ENCODE data around the gene FOXL3. TPM values are rescaled to one million over a fixed set of nuclear protein-coding genes. Genes with fewer than 3 reads are reported as not detected.

The FOXL3 gene
- total and polyA plus RNA-seq, 4 donors, result not detected

DNA sequence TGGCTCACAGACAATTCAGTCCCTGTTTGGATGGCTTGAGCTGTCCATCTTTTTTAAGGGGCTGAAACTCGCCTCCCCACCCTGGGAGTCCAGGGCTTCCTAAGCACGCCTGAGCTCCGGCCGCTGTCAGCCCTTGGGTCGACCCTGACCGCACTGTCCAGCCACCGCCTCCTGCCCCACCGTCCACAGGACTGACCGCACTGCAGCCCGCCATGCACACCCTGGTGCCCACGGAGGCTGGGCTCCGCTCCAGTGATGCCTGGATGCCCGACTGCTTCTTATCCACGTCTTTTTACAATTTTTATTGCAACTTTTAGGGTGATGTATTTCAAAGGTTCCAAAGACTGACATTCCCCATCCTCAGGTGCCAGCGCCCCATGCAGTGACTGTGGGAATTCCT lies 39.4 kb upstream of the FOXL3 start:
- whole genome bisulfite sequencing, result 91% methylated on average over 15 of the region's 15 CpGs
- Histone ChIP-seq H3K9ac (ENCODE audit: low read depth in 1 of 2, low read length in 2 of 2) (no peak overlapping the region), H3K27ac (ENCODE audit: low read depth in 1 of 2, low read length in 2 of 2) (no peak overlapping the region), H3K27me3 (ENCODE audit: control insufficient read depth in 4 of 4, insufficient read depth in 4 of 4, low read length in 3 of 4) (no peaks in the 10 kb centered on the region), H3K4me1 (ENCODE audit: control insufficient read depth in 4 of 4, insufficient read depth in 4 of 4, low read length in 3 of 4) (peaks cover 0 to 1% (median 0%) of the 10 kb centered on the region in 4 donors), H3K9me3 (ENCODE audit: control insufficient read depth in 4 of 4, low read length in 3 of 4) (no peaks in the 10 kb centered on the region), H3K36me3 (ENCODE audit: control insufficient read depth in 4 of 4, insufficient read depth in 3 of 4, low read depth in 1 of 4, low read length in 3 of 4) (peaks cover 20 to 69% (median 39%) of the 10 kb centered on the region in 4 donors), H3K4me3 (ENCODE audit: low read depth in 1 of 3, low read length in 3 of 3) (no peak overlapping the region)
- DNase-seq (ENCODE audit: low spot score), result no peak
- no peak for TF ChIP-seq RXRA (IDR thresholded peaks at IDR 0.05)
- TF ChIP-seq SP1 (IDR thresholded peaks at IDR 0.05), result no peak
- TF ChIP-seq TAF1 (conservative IDR thresholded peaks at IDR 0.05), result no peak
- TF ChIP-seq YY1 (IDR thresholded peaks at IDR 0.05), result no peak
- TF ChIP-seq, protein P1, sequence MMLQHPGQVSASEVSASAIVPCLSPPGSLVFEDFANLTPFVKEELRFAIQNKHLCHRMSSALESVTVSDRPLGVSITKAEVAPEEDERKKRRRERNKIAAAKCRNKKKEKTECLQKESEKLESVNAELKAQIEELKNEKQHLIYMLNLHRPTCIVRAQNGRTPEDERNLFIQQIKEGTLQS (IDR thresholded peaks at IDR 0.05), result no peak
- TF ChIP-seq, protein P2, sequence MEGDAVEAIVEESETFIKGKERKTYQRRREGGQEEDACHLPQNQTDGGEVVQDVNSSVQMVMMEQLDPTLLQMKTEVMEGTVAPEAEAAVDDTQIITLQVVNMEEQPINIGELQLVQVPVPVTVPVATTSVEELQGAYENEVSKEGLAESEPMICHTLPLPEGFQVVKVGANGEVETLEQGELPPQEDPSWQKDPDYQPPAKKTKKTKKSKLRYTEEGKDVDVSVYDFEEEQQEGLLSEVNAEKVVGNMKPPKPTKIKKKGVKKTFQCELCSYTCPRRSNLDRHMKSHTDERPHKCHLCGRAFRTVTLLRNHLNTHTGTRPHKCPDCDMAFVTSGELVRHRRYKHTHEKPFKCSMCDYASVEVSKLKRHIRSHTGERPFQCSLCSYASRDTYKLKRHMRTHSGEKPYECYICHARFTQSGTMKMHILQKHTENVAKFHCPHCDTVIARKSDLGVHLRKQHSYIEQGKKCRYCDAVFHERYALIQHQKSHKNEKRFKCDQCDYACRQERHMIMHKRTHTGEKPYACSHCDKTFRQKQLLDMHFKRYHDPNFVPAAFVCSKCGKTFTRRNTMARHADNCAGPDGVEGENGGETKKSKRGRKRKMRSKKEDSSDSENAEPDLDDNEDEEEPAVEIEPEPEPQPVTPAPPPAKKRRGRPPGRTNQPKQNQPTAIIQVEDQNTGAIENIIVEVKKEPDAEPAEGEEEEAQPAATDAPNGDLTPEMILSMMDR (IDR thresholded peaks at IDR 0.05; ENCODE audit: low read depth, low read length, missing input control), result no peak
- no peak for TF ChIP-seq HNF4A (conservative IDR thresholded peaks at IDR 0.05)
- TF ChIP-seq JUND (IDR thresholded peaks at IDR 0.05), result no peak
- TF ChIP-seq NR2F2 (IDR thresholded peaks at IDR 0.05), result no peak
- TF ChIP-seq, protein P3, sequence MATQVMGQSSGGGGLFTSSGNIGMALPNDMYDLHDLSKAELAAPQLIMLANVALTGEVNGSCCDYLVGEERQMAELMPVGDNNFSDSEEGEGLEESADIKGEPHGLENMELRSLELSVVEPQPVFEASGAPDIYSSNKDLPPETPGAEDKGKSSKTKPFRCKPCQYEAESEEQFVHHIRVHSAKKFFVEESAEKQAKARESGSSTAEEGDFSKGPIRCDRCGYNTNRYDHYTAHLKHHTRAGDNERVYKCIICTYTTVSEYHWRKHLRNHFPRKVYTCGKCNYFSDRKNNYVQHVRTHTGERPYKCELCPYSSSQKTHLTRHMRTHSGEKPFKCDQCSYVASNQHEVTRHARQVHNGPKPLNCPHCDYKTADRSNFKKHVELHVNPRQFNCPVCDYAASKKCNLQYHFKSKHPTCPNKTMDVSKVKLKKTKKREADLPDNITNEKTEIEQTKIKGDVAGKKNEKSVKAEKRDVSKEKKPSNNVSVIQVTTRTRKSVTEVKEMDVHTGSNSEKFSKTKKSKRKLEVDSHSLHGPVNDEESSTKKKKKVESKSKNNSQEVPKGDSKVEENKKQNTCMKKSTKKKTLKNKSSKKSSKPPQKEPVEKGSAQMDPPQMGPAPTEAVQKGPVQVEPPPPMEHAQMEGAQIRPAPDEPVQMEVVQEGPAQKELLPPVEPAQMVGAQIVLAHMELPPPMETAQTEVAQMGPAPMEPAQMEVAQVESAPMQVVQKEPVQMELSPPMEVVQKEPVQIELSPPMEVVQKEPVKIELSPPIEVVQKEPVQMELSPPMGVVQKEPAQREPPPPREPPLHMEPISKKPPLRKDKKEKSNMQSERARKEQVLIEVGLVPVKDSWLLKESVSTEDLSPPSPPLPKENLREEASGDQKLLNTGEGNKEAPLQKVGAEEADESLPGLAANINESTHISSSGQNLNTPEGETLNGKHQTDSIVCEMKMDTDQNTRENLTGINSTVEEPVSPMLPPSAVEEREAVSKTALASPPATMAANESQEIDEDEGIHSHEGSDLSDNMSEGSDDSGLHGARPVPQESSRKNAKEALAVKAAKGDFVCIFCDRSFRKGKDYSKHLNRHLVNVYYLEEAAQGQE (IDR thresholded peaks at IDR 0.05), result no peak
- TF ChIP-seq, protein P4, sequence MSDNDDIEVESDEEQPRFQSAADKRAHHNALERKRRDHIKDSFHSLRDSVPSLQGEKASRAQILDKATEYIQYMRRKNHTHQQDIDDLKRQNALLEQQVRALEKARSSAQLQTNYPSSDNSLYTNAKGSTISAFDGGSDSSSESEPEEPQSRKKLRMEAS (IDR thresholded peaks at IDR 0.05), result no peak
- TF ChIP-seq, protein P5, sequence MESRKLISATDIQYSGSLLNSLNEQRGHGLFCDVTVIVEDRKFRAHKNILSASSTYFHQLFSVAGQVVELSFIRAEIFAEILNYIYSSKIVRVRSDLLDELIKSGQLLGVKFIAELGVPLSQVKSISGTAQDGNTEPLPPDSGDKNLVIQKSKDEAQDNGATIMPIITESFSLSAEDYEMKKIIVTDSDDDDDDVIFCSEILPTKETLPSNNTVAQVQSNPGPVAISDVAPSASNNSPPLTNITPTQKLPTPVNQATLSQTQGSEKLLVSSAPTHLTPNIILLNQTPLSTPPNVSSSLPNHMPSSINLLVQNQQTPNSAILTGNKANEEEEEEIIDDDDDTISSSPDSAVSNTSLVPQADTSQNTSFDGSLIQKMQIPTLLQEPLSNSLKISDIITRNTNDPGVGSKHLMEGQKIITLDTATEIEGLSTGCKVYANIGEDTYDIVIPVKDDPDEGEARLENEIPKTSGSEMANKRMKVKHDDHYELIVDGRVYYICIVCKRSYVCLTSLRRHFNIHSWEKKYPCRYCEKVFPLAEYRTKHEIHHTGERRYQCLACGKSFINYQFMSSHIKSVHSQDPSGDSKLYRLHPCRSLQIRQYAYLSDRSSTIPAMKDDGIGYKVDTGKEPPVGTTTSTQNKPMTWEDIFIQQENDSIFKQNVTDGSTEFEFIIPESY (IDR thresholded peaks at IDR 0.05), result no peak
- TF ChIP-seq RAD21 (IDR thresholded peaks at IDR 0.05), result no peak
- TF ChIP-seq FOXA2 (IDR thresholded peaks at IDR 0.05), result no peak
- TF ChIP-seq GABPA (IDR thresholded peaks at IDR 0.05 in 1 of 2, conservative IDR thresholded peaks at IDR 0.05 in 1 of 2), result no peak

DNA sequence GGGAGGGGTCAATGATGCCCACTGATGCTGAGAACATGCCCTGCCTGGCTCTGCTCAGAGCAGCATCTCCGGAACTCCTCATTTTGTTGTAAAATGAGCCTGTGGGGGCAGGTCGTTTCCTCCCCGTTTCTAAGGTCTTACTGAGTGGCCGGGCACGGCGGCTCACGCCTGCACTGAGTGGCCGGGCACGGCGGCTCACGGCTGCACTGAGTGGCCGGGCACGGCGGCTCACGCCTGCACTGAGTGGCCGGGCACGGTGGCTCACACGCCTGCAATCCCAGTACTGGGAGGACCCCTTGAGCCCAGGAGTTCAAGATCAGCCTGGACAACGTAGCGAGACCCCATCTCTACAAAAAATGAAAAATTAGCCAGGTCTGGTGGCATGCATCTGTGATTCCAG lies 39.0 kb upstream of the FOXL3 start:
- Histone ChIP-seq H3K27ac (ENCODE audit: low read depth in 1 of 2, low read length in 2 of 2) (no peak overlapping the region), H3K9me3 (ENCODE audit: control insufficient read depth in 4 of 4, low read length in 3 of 4) (no peaks in the 10 kb centered on the region), H3K36me3 (ENCODE audit: control insufficient read depth in 4 of 4, insufficient read depth in 3 of 4, low read depth in 1 of 4, low read length in 3 of 4) (peaks cover 20 to 73% (median 40%) of the 10 kb centered on the region in 4 donors), H3K27me3 (ENCODE audit: control insufficient read depth in 4 of 4, insufficient read depth in 4 of 4, low read length in 3 of 4) (no peaks in the 10 kb centered on the region), H3K9ac (ENCODE audit: low read depth in 1 of 2, low read length in 2 of 2) (no peak overlapping the region), H3K4me3 (ENCODE audit: low read depth in 1 of 3, low read length in 3 of 3) (no peak overlapping the region), H3K4me1 (ENCODE audit: control insufficient read depth in 4 of 4, insufficient read depth in 4 of 4, low read length in 3 of 4) (no peaks in the 10 kb centered on the region)
- DNase-seq (ENCODE audit: low spot score), result no peak
- 97% methylated on average over 20 of the region's 20 CpGs for WGBS
- TF ChIP-seq, protein P5 (IDR thresholded peaks at IDR 0.05), result no peak
- TF ChIP-seq, protein P1 (IDR thresholded peaks at IDR 0.05), result no peak
- no peak for TF ChIP-seq EGR1 (IDR thresholded peaks at IDR 0.05; ENCODE audit: low read depth in 2 of 2)
- TF ChIP-seq, protein P4 (IDR thresholded peaks at IDR 0.05), result no peak
- TF ChIP-seq HNF4G (IDR thresholded peaks at IDR 0.05), result no peak
- no peak for TF ChIP-seq FOXA1 (IDR thresholded peaks at IDR 0.05)
- no peak for TF ChIP-seq TAF1 (conservative IDR thresholded peaks at IDR 0.05)
- TF ChIP-seq NR2F2 (IDR thresholded peaks at IDR 0.05), result no peak
- TF ChIP-seq FOXA2 (IDR thresholded peaks at IDR 0.05), result no peak
- TF ChIP-seq RAD21 (IDR thresholded peaks at IDR 0.05), result no peak
- TF ChIP-seq YY1 (IDR thresholded peaks at IDR 0.05), result no peak

Data from liver (tissue), 9 donors.